HG02759 (cell line): ENCODE measurements around the gene BFSP2.
A peak's percentile ranks its signal among the peaks of the same experiment; 100 is the strongest.

Experiments
- ATAC-seq: cut with Tn5 transposase; IDR thresholded peaks from one replicate; pipeline ENCODE4 v1.9.1; 2021; ENCODE audit warnings: mild to moderate bottlenecking, moderate library complexity; ENCODE audit not compliant: unreplicated experiment

BFSP2 gene

DNA sequence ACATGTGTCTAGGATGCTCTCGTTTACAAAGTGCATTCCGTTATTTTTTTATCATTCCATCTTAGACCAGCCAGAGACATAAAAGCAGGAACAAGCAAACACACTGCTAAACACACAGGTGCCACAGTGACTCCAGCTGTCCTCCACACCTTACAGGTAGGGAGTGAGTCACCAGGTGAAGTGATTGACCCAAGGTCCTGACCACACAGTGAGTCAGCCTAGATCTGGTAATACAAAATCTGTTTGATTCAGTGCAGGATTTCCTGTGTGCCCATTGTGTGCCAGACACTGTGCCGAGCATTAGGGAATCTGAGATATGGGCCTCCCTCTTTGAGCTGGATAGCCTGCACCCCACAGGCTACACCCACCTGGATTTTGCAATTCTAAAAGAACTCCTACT lies 16.7 kb upstream of the BFSP2 start:
- no peak for ATAC-seq

DNA sequence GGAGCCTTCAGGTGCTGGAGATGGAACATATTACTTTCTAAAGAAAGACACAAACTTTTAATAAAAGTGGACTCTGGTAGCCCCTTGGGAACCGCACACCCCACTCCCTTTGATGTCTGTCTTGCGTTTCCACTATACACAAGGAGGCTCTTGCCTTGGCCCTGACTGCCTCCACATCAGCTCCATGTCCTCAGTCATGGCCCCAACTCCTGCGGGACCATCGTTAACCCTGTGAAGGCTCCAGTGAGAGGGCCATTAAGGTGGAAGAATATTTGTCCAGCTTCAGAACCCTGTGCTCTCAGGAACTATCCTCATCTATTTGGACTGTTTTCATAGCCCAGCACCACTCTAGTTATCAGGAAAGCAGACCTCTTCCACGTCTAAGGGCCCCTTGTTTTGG lies 16.1 kb upstream of the BFSP2 start:
- ATAC-seq = no peak

DNA sequence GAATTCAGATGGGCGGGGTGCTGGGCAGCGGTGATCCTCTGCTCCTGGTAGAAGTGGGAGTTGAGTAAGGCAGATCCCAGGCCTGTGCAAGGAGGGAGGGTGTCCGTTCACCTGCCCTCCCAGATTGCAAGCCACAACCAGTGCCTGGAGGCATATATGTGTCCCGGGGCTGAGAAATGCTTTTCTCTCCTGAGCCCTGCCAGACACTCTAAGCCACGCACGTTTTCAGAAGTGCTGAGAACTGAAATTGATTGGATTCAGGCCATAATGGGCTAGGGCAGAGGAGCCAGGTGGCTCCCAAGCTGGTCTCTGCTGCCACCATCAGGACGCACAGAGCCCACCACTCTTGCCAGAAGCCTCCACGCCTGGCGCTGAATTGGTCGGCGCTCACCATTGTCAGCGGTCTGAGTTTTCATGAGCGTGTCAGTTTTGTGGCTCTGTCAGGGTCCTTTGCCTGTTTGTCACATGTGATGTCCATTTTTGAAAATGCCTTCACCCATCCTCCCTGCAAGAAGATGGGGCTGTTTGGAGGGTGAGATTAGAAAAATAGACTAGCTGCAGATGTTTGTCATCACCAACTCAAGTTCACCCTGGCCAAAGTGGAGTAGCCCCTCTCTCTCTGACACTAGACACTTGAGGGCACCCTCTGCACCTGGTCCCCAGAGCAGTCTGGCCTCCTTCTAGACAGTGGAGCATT lies 15.4 kb upstream of the BFSP2 start:
- peak; percentile 81 for ATAC-seq

DNA sequence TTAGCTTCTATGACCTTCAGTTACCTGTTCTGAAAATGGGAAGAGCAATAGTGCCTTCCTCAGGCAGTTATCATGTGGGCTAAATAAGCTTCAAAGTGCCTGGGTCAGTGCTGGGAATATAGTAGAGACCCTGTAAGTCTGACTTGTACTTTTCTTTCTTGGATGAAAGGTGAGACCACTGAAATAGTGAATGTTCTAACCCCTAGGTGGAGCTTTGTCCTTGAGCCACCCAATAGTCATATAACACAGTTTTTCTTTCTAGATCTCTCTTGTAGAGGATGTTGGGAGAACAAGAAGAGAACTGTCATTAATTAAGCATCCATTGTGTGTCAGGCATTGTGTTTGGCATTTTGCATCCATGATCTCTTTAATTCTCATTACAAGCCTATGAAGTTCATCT lies 13.0 kb upstream of the BFSP2 start:
- ATAC-seq = no peak

DNA sequence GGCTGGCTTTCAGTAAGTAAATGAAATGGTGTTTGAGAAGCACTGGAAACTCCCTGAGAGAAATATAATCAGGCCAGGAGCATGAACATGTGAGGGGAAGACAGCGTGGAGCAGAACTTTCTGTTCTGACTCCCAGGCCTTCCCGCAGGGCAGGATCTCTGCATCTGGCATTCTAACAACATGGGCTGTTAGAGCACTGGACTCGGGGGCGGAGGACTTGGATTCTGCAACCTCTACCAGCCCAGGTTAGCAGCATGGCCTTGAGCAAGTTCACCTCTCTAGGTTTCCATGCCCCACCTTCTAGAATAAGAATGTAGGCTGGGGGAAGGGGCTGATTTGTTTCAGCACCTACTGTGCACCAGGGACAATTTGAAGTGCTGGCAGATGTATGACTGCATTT lies 12.5 kb upstream of the BFSP2 start:
- no peak for ATAC-seq

DNA sequence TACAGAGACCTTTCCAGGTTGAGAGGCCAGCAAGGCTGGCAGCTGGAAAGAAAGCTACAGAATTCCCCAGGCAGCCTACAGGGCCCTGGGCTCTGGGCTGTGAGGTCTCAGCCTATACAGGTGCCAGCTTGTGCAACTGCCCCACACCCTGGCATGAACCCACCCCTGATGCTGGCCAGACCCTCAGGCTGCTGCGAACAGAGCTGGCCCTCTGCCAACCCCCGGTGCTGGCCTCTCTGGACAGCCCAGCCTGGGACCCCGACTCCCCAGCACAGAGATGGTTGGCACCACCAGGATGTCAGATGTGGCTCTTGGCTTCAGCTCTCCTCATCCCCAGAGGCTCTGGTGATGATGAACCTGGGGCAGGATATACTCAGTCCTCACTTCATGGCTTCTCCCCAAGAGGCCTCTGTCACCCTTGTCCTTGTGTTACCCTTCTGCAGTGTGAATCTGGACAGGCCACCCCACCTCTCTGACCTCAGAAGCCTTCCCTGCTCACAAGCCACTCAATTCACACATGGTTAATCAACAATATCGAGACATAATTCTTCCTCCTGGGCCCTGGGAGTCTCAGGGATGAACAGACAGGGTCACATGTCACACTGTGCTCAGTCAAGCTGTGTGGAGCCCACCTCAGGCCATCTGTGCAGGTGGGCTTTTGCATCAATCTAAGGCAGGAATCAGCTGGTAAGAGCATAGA lies 11.0 kb upstream of the BFSP2 start:
- ATAC-seq = no peak

DNA sequence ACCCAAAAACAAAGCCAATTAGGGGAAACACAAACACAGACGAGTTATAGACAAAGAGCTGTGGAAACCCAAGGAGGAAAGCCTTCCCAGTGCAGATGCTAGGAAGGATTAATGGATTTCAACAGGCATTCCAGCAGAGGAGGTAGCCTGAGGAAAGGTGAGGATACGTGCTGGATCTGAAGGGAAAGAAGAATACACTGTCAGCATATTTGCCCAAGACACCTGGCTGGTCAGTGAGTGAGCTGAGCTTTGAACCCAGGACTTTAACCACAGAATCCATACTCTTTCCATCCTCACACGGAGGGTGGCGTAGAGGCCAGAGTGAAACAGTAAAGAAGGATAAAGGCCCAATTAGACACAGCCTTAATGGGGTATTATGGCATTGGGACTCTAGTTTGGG lies 9.1 kb upstream of the BFSP2 start:
- no peak for ATAC-seq

DNA sequence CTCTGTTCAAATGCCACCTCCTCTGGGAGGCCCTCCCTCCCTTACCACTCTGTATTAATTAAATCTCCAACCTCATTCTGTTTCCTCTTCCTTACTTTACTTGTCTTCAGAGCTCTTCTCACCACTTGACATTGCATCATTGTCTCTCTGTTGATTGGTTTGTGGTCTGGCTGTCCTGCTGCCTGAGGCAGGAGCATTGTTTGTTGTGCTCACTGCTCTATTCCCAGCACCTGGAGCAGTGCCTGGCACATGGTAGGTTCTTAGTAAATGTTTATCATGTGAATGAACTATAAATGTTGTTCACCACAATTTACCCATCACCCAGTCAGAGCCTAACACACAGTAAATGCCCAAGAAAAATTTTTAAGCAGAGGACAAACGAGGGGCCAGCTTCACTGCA lies 6.7 kb upstream of the BFSP2 start:
- no peak for ATAC-seq

DNA sequence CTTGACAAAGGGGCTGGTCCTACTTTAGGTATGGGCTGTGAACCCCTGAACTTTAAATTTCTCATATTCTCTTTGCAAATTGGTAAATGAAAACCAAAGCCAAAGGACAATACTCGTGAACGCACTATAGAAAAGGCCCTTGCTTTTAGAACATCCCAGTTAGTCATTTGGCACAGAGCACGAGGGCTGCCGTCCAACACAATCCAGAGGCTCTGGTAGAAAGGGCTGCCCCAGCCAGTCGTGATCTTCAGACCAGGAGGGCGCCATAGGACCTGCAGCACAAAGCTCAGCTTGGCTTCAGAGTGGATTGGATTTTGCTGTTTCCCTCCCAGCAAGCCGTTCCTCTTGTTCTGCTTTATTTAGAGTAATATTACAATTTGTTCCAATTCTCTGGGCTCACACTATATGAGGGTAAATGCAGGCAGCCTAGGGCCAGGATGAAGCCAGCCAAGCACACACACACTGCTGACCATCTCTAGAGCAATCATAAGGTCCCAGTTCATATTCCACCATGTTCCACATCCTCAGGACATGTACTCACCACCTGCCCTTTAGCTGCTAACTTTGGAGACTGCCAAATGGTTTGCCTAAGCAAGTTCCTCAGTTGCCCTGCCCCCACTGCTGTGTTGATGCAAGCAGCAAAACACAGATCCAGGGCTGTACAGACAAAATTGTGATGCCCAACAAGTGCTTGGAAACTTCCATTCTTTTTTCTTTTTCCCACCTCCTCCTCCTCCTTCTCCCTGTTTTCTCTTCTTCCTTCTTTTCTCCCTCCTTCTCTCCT lies 6.0 kb upstream of the BFSP2 start:
- ATAC-seq = no peak

DNA sequence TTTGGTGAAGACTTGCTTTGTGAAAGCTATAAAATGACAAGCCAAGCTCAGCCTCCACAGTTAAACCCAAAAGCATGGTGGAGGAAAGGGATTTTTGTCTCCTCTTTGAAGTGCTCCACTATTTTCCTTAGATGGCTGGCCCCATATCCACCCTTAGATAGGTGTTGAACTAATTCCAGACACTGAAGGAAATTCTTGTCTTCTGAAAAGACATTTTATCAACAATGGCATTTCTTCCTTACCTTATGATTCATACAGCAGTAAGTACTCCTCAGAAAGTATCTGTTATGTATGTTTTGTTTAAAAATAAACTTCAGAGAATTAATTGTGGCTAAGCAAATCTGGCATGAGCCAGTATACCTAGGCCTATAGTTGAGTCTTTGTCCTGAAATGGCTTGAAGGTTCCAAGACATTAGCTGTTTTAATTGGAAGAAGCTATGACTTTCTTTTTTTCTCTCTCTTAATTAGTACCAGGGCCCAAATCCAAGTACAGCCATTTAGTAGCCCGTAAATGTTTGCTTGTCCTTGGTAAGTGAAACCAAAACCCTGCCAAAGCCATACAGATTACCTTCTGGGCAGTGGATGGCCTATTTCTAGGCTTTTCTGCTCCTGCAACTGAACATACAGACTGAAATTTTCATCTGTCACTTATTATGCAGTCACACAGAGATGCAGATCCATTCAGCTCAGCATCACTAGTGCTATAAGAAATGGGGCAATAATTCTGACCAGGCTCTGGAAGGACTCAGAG lies 5.1 kb upstream of the BFSP2 start:
- no peak for ATAC-seq

DNA sequence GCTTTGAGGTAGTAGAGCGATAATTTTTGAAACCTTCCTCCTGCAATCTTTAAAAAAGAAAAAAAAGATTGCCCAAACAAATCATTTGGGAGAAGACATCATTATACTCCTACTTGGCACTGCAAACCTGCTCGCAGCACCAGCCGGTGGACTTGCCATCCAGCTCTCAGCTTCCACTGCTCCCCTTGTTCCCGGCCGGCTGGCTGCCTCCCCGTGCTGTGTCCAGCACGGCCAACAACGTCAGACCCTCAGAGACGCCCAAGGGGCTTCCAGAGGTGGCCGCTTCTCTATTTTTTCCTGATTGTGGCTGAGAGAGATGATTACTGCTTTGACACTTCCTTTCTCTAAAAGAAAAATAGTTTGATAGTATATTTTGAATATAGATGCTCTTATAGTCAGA lies 3.0 kb upstream of the BFSP2 start:
- no peak for ATAC-seq

DNA sequence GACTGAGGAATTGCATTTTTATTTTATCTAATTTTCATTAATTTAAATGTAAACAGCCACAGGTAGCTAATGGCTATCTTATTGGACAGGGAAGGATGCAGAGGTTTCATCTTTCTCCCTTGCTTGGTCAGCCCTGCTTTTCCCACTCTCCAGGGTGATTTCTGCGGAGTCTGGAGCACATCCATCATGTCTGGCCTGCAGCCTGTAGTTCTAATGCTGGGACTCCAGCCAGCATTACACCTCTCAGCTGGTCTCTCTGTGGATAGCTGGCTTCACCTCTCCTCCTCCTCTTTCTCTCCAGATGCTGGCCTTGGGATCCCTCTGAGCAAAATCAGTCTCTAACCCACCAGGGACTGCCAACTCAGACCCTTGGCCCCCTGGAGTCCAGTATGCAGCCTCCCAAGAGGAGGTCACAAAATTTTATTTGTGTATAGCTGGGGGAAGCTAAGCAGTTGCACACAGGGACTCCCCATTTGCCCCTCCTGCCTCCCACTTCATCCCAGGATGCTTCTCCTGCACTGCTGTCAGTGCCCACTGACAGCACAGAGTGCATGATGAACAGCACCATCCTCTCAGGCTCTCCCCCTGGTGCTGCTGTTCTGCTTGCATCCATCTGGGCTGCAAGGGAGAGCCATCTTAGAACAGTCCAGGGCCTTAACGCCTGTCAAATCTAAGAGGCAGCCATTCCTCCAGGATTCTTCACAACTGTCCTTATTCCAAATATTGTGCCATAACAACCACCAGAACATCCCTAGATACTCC lies 1.7 kb downstream of the BFSP2 start:
- ATAC-seq = no peak

DNA sequence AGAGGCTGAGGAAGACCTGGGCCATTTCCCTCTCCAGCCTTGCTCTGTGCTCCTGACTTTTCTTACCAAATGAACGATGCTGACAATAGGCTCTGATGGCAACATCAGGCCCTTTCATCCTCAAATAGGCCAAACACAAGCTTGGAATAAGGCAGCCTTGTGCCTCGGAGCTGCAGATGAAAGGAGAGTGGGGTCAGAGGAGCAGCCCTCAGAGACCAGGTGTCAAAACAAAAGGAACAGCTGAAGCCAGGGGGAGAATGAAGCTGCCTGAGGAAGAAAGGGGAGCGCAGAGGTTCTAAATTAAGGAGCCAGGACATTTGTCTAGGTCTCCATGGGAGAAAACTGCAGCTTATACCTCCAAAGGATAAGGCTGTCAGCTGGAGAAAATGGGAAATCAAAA lies 5.1 kb downstream of the BFSP2 start:
- ATAC-seq = no peak

DNA sequence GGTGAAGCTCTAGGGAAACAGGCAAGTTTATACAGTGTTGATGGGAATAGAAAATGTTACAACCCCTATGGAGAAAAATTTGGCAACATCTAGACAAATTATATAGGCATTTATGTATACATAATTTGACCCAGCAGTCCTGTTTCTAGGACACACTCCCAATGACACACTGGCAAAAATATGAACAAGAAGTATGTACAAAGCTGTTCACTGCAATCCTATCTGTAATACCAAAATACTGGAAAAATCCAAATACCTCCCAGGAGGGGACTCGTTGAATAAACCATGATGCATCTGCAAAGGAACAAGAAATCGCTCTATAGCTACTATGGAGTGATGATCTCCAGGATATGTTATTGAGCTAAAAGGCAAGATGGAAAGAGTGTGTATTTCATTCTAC lies 8.5 kb downstream of the BFSP2 start:
- ATAC-seq = no peak

DNA sequence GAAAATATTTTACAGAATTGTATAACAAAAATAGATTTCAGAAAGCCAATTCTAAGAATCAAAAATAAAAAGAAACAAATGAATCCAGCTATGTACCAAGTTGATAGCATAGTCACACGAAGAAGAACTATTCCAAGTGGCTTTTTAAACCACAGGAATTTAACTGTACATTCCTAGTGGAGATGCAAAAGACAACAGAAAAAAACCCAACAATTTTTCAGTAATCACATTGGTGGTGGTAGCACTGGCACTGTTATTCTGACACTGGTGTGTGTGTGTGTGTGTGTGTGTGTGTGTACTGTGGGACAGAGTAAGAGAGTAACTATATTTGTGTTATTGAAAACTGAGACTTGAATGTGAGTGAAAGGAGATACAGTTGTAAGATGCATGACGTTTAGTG lies 9.1 kb downstream of the BFSP2 start:
- ATAC-seq = no peak

DNA sequence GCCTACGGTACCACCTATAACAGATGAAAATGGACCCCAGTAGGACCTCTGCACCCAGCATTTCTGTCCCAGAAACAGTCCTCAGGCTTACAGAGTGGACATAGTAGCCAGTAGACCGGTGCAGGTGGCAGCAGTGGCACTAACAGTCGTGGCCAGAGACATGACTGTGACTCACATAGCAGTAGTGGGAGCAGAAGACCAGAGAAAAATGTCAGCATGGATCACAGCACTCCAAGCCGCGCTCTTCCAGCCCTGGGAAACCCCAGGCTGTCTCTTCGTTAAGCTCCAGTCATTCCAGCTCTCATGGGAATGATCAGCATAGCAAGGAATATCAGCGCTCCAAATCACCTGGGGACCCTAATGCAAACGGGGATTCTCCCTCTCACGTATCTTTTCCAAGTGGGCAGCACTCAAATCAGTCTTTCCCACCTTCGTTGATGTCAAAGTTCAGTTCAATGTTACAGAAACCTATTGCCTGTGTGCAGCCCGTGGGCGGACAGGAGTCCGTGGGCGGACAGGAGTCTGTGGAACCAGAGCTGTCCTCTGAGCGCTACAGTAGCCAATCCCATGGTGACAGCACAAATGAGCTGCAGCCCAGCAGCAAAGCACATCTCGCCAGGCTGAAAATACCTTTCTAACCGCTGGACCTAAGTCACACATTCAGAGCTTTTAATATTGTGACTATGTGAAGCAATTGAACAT lies 10.5 kb downstream of the BFSP2 start:
- no peak for ATAC-seq

DNA sequence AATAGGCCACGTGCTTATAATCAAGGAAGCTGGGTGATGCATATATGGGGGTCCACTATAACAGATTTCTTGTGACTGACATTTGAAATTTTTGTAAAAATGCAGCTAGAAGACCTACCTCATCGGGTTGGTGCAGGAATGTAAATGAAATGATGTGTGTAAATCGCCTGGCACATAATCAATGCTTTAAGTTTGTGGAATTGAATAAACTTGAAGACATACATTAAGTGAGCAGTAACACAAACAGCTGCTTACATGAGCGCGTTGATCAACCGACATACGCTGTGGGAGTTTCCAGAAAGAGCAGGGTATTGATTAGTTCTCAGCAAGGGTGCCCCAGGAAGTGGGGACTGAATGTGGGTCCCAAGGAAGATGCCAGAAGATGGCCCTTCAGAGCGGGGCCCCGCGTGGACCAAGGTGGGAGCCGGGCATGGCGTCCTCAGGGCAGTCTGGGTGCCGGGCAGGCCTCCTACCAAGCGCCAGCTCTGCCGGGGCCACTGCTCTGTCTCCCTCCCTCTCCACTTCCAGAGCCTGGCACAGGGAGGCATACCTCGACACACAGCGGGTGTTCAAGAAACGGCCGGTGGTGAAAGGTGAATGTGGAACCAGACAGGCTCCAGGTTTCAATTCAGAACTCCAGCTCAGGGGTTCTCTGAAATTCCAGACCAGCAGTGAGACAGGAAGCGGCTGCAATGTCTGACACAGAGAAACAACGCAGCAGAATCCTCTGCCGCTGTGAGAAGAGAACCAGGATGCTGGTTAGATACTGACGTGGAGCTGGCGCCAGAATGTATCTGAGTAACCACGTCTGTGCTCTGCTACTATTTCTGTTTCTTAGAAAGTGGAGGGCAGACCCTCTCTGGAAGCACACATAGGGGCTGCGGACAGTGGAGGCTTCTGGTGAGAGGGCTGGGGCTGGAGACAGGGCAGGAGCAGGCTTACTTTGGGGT lies 12.6 kb downstream of the BFSP2 start:
- no peak for ATAC-seq

DNA sequence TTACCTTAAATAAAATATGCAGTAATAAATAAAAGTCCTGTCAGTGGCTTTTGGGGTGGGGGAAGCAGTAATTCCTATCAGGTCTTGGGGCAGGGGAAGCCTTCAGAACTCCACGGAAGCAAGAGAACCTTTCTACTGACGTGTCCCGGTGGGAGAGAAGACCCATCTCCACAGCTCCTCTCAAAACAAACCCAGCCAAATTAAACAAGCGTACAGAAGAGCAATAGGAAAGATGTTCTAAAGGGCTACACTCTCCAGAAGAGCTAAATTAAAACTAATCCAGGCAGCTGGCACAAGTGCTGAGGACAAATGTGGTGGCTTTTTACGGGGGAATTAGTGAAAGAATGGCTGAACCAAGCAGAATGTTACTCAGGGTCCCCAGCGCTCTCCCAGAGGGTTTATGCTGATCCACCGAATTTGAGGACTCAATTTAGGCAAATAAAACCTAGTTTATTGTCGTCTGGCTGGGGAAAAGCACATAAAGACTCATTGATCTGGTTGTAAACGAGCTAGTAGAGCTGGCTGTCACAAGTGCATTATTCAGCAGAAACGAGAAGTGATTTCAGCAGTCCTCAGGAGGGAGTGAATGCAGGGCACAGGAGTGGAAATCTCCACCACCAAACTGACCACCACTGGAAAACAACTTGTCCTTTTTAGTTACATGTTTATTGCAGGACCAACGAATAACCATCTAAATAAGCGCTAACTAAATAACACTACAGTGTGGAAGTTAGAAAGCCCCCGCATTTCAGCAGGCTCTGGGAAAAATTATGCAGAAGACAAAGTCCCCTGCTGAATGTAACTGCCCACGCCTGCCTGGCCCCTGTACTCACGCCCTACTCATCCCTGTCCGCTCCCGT lies 13.5 kb downstream of the BFSP2 start:
- no peak for ATAC-seq
